HepG2 (cell line): ENCODE data around the gene LIN7A. TPM values are rescaled to one million over a fixed set of nuclear protein-coding genes. Genes with fewer than 3 reads are reported as not detected.

Experiments
- CBX2 ChIP-seq, 2 experiments: fragments of 200-600 bp in 1 of 2; sonication (generic); formaldehyde crosslinking in 1 of 2; IDR thresholded peaks; 2 replicates each; pipeline versions ENCODE4 v1.7.0 to v1.8.1; 2018 to 2022; ENCODE audit warnings: low read depth in 2 of 2, low read length in 1 of 2, mild to moderate bottlenecking in 1 of 2, missing genetic modification reagents in 1 of 2
- ETV5 ChIP-seq: IDR thresholded peaks from 2 replicates; pipeline ENCODE4 v1.6.1; 2018; ENCODE audit warnings: missing biosample characterization, missing genetic modification reagents, inconsistent platforms, borderline replicate concordance
- FIP1L1 ChIP-seq: fragments of 200-400 bp; formaldehyde crosslinking; IDR thresholded peaks from 2 replicates; pipeline ENCODE4 v1.6.1; 2018; ENCODE audit warnings: low read depth, mild to moderate bottlenecking, low read length, moderate library complexity, borderline replicate concordance; ENCODE audit not compliant: insufficient read depth
- HOXA9 ChIP-seq: sonication (generic); formaldehyde crosslinking; IDR thresholded peaks from 2 replicates; pipeline ENCODE4 v1.8.1; 2022; ENCODE audit warnings: missing genetic modification reagents, mild to moderate bottlenecking, moderate library complexity, borderline replicate concordance
- MBD4 ChIP-seq: IDR thresholded peaks from 2 replicates; pipeline ENCODE4 v1.6.1; 2012; ENCODE audit warnings: low read length, inconsistent platforms, borderline replicate concordance
- MEIS2 ChIP-seq: sonication (generic); formaldehyde crosslinking; IDR thresholded peaks from 2 replicates; pipeline ENCODE4 v1.9.0; 2021; ENCODE audit warnings: mild to moderate bottlenecking, missing genetic modification reagents
- MXD4 ChIP-seq: IDR thresholded peaks from 2 replicates; pipeline ENCODE4 v1.6.1; 2016; ENCODE audit warnings: mild to moderate bottlenecking, missing biosample characterization, missing genetic modification reagents
- POGZ ChIP-seq: sonication (generic); formaldehyde crosslinking; IDR thresholded peaks from 2 replicates; pipeline ENCODE4 v1.4.0; 2020; ENCODE audit warnings: mild to moderate bottlenecking, missing genetic modification reagents
- SALL2 ChIP-seq: sonication (generic); formaldehyde crosslinking; IDR thresholded peaks from 2 replicates; pipeline ENCODE4 v1.8.1; 2023; ENCODE audit warnings: mild to moderate bottlenecking, missing genetic modification reagents, inconsistent platforms
- SRSF1 ChIP-seq: fragments of 200-400 bp; formaldehyde crosslinking; optimal IDR thresholded peaks from 2 replicates; pipeline ENCODE3; 2017; ENCODE audit warnings: mild to moderate bottlenecking, low read depth, low read length, moderate library complexity
- TCF12 ChIP-seq, 2 experiments: fragments of 450-650 bp in 1 of 2; sonication (generic) in 1 of 2; formaldehyde crosslinking in 1 of 2; IDR thresholded peaks; 2 replicates each; pipeline versions ENCODE4 v1.6.1 to v1.8.0; 2017 to 2022; ENCODE audit warnings: antibody characterized with exemption in 1 of 2, mild to moderate bottlenecking in 1 of 2, missing genetic modification reagents in 1 of 2, moderate library complexity in 1 of 2
- TOPORS ChIP-seq: sonication (generic); formaldehyde crosslinking; IDR thresholded peaks from 2 replicates; pipeline ENCODE4 v1.8.0; 2023; ENCODE audit warnings: mild to moderate bottlenecking, missing genetic modification reagents
- ZBTB7A ChIP-seq: sonication (generic); formaldehyde crosslinking; IDR thresholded peaks from 2 replicates; pipeline ENCODE4 v1.8.0; 2022; ENCODE audit warnings: mild to moderate bottlenecking, missing genetic modification reagents
- ZNF101 ChIP-seq: sonication (generic); formaldehyde crosslinking; IDR thresholded peaks from 2 replicates; pipeline ENCODE4 v1.4.0; 2020; ENCODE audit warnings: mild to moderate bottlenecking, low read depth, missing genetic modification reagents, borderline replicate concordance
- ZNF12 ChIP-seq: sonication (generic); formaldehyde crosslinking; IDR thresholded peaks from 2 replicates; pipeline ENCODE4 v1.5.0; 2020; ENCODE audit warnings: missing genetic modification reagents
- ZNF629 ChIP-seq: sonication (generic); formaldehyde crosslinking; conservative IDR thresholded peaks from 2 replicates; pipeline ENCODE4 v1.5.0; 2020; ENCODE audit warnings: missing genetic modification reagents
- ZNF7 ChIP-seq: IDR thresholded peaks from 2 replicates; pipeline ENCODE4 v1.6.1; 2016; ENCODE audit warnings: missing biosample characterization, missing genetic modification reagents
- ZNF75D ChIP-seq: sonication (generic); formaldehyde crosslinking; IDR thresholded peaks from 2 replicates; pipeline ENCODE4 v1.8.1; 2023; ENCODE audit warnings: missing genetic modification reagents, mild to moderate bottlenecking, borderline replicate concordance
- ZNF841 ChIP-seq: sonication (generic); formaldehyde crosslinking; IDR thresholded peaks from 2 replicates; pipeline ENCODE4 v1.8.1; 2023; ENCODE audit warnings: missing genetic modification reagents, borderline replicate concordance
- ZNF850 ChIP-seq: sonication (generic); formaldehyde crosslinking; conservative IDR thresholded peaks from 2 replicates; pipeline ENCODE4 v1.9.0; 2021; ENCODE audit warnings: mild to moderate bottlenecking, missing genetic modification reagents
- polyA plus RNA-seq, 8 experiments: library from polyadenylated mRNA; depleted of rRNA in 3 of 8; stranded (reverse) in 7 of 8; unstranded in 1 of 8; fragments of >200 nt; fragmentation: Illumina TruSeq in 4 of 8; extraction: Trizol in 4 of 8; gene quantifications; 2 replicates each; pipeline versions ENCODE4 v1.2.1 to v1.2.3, GENCODE V29; 2011 to 2016; ENCODE audit warnings: low read depth in 4 of 8, missing spikeins in 1 of 8, mixed read lengths in 1 of 8; ENCODE audit not compliant: insufficient read depth in 1 of 8
- total RNA-seq, 5 experiments: library from RNA; depleted of rRNA; stranded (reverse); fragments of >200 nt; fragmentation: Illumina TruSeq; extraction: Trizol; gene quantifications; 2 replicates each; pipeline ENCODE4 v1.2.3, GENCODE V29; 2016; ENCODE audit warnings: low read depth in 1 of 5
- TF ChIP-seq, protein P1 (sequence below): sonication (generic); formaldehyde crosslinking; conservative IDR thresholded peaks from 2 replicates; pipeline ENCODE4 v1.8.0; 2022; ENCODE audit warnings: low read depth, missing genetic modification reagents
- TF ChIP-seq, protein P2 (sequence below): sonication (generic); formaldehyde crosslinking; IDR thresholded peaks from 2 replicates; pipeline ENCODE4 v1.8.0; 2022; ENCODE audit warnings: mild to moderate bottlenecking, missing genetic modification reagents, moderate library complexity
- TF ChIP-seq, protein P3 (sequence below): sonication (generic); formaldehyde crosslinking; IDR thresholded peaks from 2 replicates; pipeline ENCODE4 v1.4.0; 2020; ENCODE audit warnings: missing genetic modification reagents
- TF ChIP-seq, protein P4 (sequence below): sonication (generic); formaldehyde crosslinking; IDR thresholded peaks from 2 replicates; pipeline ENCODE4 v1.4.0; 2020; ENCODE audit warnings: missing genetic modification reagents

Gene LIN7A
- total and polyA plus RNA-seq, 2 of the 13 experiments (the other 11 are each of a cell fraction or from before 2014, with no cell fraction given): 18.5 to 19.2 TPM

DNA sequence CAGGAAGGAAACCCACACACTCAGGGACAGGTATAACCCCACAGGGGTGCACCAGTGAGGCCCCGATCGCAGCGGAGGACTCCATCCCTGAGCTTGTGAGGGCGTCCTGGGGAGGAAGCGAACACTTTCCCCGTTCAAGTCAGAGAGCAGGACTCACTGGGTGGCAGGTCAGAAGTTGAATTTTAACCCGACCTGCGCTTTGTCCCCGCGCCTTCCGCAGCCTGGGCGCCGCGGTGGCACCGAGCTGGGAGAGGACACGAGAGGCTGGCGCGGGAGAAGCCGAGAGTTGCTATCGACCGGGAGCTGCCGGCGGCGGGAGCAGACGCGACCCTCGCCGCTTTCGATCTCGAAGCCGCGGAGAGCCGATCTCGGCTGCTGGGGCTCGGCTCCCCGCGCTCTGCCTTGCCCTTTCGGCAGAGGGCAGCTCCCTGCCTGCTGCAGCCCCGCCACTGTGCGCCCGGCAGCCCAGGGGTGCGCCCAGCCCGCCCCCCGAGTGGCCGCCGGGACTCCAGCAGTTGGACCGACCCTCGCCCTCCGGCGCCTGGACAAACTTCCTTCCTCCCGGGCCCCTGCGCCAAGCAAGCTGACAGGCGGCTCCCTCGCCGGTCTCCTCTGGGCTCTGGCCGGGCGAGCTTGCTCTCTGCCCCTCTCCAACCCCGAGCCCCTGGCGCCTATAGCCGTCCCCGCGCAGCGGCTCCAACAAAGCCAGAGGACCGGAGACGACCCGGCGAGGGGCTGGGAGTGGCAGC is 918 bp downstream of the LIN7A start (continued):
- TF ChIP-seq ZNF75D (CRISPR knock-in tag) (no peak), ZNF12 (CRISPR knock-in tag) (no peak), ETV5 (CRISPR knock-in tag) (peak; percentile 42; the same call in 1 of the 2 replicates), TCF12 (IDR thresholded peaks at IDR 0.05) (no peak), TCF12 (CRISPR knock-in tag; IDR thresholded peaks at IDR 0.05) (peak; percentile 84; the same call in 1 of the 2 replicates), FIP1L1 (no peak), ZBTB7A (peak; percentile 66; the same call in 1 of the 2 replicates), ZNF7 (CRISPR knock-in tag) (no peak; the same call in 1 of the 2 replicates), HOXA9 (CRISPR knock-in tag) (no peak), POGZ (CRISPR knock-in tag) (peak; percentile 90), SALL2 (CRISPR knock-in tag) (peak; percentile 68; the same call in 1 of the 2 replicates), SRSF1 (peak; percentile 73), MBD4 (no peak), ZNF841 (CRISPR knock-in tag) (peak; percentile 64; the same call in 1 of the 2 replicates), CBX2 (IDR thresholded peaks at IDR 0.05; ENCODE audit: low read depth, low read length) (no peak), CBX2 (CRISPR knock-in tag; IDR thresholded peaks at IDR 0.05; ENCODE audit: low read depth) (no peak), MXD4 (CRISPR knock-in tag) (no peak), ZNF850 (CRISPR knock-in tag) (0 out of 2 replicates have a peak, but pooled peaks have one; percentile 63), MEIS2 (CRISPR knock-in tag) (peak; percentile 79; the same call in 1 of the 2 replicates), TOPORS (CRISPR knock-in tag) (no peak; the same call in 1 of the 2 replicates), ZNF101 (CRISPR knock-in tag) (no peak), ZNF629 (0 out of 2 replicates have a peak, but pooled peaks have one; percentile 14)
- TF ChIP-seq, protein P1, sequence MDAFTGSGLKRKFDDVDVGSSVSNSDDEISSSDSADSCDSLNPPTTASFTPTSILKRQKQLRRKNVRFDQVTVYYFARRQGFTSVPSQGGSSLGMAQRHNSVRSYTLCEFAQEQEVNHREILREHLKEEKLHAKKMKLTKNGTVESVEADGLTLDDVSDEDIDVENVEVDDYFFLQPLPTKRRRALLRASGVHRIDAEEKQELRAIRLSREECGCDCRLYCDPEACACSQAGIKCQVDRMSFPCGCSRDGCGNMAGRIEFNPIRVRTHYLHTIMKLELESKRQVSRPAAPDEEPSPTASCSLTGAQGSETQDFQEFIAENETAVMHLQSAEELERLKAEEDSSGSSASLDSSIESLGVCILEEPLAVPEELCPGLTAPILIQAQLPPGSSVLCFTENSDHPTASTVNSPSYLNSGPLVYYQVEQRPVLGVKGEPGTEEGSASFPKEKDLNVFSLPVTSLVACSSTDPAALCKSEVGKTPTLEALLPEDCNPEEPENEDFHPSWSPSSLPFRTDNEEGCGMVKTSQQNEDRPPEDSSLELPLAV: no peak
- TF ChIP-seq, protein P2, sequence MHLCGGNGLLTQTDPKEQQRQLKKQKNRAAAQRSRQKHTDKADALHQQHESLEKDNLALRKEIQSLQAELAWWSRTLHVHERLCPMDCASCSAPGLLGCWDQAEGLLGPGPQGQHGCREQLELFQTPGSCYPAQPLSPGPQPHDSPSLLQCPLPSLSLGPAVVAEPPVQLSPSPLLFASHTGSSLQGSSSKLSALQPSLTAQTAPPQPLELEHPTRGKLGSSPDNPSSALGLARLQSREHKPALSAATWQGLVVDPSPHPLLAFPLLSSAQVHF (CRISPR knock-in tag): no peak
- TF ChIP-seq, protein P3, sequence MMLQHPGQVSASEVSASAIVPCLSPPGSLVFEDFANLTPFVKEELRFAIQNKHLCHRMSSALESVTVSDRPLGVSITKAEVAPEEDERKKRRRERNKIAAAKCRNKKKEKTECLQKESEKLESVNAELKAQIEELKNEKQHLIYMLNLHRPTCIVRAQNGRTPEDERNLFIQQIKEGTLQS: no peak; the same call in 1 of the 2 replicates
- TF ChIP-seq, protein P4, sequence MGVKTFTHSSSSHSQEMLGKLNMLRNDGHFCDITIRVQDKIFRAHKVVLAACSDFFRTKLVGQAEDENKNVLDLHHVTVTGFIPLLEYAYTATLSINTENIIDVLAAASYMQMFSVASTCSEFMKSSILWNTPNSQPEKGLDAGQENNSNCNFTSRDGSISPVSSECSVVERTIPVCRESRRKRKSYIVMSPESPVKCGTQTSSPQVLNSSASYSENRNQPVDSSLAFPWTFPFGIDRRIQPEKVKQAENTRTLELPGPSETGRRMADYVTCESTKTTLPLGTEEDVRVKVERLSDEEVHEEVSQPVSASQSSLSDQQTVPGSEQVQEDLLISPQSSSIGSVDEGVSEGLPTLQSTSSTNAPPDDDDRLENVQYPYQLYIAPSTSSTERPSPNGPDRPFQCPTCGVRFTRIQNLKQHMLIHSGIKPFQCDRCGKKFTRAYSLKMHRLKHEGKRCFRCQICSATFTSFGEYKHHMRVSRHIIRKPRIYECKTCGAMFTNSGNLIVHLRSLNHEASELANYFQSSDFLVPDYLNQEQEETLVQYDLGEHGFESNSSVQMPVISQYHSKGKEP: peak; percentile 66; the same call in 1 of the 2 replicates
